NCI-H146 treated with DMSO at 0.1 percent for 48 hours (cell line): Measurements from ENCODE around the gene SPRYD3.
"Not testable (repeated sequence)": the region's sequence is repeated elsewhere in the genome, so short reads cannot be mapped to it uniquely, and the experiment has no call there.

Experiments used
- DNase-seq: peaks from one replicate; lab custom pipeline; 2025; ENCODE audit not compliant: unreplicated experiment; lab: John Stamatoyannopoulos, UW

SPRYD3 gene

DNA sequence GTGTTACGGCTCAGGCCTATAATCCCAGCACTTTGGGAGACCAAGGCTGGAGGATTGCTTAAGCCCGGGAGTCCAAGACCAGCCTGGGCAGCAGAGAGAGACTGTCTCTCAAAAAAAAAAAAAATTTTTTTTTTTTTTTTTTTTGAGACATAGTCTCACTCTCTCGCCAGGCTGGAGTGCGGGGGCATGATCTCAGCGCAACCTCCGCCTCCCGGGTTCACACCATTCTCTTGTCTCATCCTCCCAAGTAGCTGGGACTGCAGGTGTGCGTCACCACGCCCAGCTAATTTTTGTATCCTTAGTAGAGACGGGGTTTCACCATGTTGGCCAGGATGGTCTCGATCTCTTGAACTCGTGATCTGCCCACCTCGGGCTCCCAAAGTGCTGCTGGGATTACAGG, 52.2 kb downstream of the SPRYD3 start:
- not testable (repeated sequence) for DNase-seq

DNA sequence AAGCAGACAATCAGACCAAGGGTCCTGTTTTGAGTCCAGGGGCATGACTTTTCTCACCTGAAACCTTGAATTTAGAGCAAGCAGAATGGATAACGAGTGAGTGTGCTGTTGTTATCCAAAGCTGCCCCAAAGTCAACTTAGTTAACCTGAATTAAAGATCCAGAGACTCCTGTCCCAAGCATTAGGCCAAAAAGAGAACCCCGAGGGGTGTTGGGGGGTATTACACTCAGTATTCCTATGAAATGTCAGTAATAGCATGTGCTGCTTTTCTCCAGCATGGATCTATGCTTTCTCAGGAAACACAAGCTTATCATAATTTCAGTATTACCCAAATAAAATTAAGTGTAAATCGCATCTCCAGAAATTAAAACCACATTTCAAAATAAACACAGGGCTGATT, 53.9 kb downstream of the SPRYD3 start:
- DNase-seq = no peak

DNA sequence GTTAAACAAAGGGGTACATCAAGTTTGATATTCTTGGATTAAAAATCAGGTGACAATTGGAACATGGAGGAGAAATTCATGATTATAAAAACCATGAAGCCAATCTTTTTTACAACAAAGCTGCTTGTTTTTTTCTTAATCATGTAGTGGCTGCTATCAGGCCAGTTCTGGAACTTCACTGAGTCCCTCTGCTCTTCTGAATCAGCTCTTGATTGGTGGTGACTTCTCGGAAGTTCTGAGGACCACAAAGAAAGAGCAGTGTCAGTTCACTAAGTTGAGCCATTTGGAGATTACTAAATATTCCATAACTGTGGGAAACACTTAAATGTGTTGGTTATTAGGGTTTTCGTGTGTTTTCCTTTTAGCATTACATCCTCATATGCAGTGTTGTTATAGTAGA, 64.5 kb downstream of the SPRYD3 start:
- DNase-seq = no peak
